ENCODE data around the gene BZW1.

- TF ChIP-seq TAF1 (conservative IDR thresholded peaks at IDR 0.05) (no peak), REST (IDR thresholded peaks at IDR 0.05) (no peak), CTCF (IDR thresholded peaks at IDR 0.05; ENCODE audit: low read depth, low read length, missing input control) (no peak), YY1 (IDR thresholded peaks at IDR 0.05) (no peak)
These were observed 40.9 kb downstream of the BZW1 start for GRCh38 chr2:200852605-200853004.

Measured in liver (tissue), 3 donors.